Fibroblast of skin of left quadriceps (primary cell): ENCODE results near the gene ARL6IP5.

Experiments used
- DNase-seq, 2 experiments: peaks; one replicate each; pipeline ENCODE4 v3.0.0-alpha.2; 2013; ENCODE audit warnings: low read depth in 2 of 2

Gene ARL6IP5

DNA sequence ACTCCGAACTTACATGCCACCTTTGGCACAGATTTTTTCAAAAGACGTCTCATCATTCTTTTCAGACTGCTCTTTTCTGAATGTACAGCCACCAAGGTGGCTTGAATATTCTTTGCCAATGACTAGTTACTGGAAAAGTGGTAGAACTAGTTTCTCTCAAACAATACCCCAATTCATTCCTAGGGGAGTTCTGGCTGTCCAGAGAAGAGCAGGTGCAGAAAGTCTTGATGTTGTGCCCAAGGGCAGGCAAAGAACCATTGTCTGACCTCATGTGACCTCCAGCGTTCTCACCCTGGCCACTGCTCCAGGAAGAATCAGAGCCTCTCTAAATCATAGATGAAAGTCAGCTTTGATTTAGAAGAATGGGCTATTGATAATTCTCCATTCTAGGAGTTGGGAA lies 32.2 kb downstream of the ARL6IP5 start:
- no peak for DNase-seq

DNA sequence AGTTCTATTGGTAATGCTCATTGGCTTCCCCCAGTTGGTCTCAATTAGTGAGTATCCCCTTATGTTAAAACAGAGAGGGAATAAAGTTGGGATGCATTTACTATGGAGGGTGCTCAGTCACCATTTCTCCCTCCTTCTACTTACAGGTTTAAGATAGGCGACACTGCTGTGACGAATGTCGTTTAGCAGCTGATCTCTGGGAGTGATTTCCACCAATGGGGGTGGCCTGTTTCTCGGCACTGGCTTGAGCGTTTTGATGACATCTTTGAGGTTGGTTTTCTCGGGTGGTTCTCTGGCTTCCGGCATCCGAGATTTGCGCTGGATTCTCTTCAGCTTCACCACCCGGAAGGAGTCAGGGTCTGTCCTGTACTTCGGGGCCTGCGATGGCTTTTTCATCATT lies 33.8 kb downstream of the ARL6IP5 start:
- no peak for DNase-seq

- no peak for DNase-seq
Measured at GRCh38 chr3:69119138-69119537, 34.4 kb downstream of the ARL6IP5 start.

- DNase-seq: no peak
Measured at GRCh38 chr3:69119681-69120080, 34.9 kb downstream of the ARL6IP5 start.

GRCh38 chr3:69120879-69121464 lies 36.2 kb downstream of the ARL6IP5 start:
- peak in 1 of 2 experiments; percentile 32 for DNase-seq

GRCh38 chr3:69121513-69121912 lies 36.8 kb downstream of the ARL6IP5 start:
- no peak for DNase-seq

DNA sequence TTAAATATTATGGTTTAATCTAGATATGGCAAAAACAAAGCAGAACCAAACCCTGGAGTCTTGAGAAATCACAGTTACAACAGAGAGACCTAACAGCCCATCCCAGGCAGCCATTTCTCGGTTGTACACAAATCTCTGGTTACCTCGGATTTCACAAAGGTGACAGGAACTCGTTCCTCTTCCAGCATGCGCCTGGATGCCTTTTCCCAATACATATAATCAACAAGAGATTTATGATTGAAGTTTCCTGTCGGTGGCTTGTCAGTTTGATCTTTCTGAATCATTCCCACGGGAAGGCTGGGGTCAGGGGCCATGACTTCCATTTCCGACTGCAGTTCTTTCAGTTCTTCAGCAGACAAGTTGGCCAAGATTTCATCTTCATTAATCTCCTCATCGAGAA lies 37.2 kb downstream of the ARL6IP5 start:
- DNase-seq: no peak

- DNase-seq: no peak
Measured at GRCh38 chr3:69122403-69122802, 37.7 kb downstream of the ARL6IP5 start, which contains the start of gene LMOD3. LMOD3 (minus strand) TSS chr3:69122595; CDS start chr3:69122386, 209 bp downstream.

DNA sequence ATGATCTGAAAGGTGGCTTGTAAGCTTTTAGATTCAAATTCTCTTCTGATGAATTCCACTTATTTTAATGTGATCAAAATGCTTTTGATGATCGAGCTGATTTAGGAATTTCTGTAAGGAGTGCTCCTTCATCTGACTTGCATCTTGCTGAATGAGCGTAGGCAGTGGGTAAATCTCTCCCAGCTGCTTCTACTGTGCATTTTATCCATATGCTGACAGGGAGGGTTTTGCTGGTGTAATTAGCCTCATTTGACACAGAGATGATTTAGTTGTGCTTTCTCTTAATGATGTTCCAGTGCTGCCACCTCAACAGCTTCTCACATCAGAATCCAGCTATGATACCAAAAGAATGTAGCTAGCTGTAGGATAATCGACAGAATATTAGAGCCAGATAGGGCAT lies 41.5 kb downstream of the ARL6IP5 start:
- no peak for DNase-seq

GRCh38 chr3:69126999-69127398 lies 42.3 kb downstream of the ARL6IP5 start:
- no peak for DNase-seq

DNA sequence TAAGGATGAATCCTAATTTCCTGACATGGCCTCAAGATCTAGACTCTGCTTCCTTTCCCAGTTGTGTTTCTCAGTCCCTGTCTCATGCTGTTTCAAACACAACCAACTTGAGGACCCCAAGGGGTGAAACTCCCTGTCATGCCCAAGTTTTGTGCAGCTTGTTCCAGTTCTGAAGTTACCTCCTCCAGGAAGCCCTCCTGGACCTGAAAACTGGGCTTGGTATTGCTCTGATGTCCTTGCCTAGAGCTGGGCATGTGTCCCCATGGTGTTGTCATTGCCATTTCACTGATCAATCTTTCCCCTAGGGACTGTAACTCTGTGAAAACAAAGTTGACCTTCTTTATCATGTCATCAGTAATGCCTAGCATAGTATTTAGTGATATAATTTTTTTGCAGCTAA lies 43.8 kb downstream of the ARL6IP5 start:
- DNase-seq: no peak

DNA sequence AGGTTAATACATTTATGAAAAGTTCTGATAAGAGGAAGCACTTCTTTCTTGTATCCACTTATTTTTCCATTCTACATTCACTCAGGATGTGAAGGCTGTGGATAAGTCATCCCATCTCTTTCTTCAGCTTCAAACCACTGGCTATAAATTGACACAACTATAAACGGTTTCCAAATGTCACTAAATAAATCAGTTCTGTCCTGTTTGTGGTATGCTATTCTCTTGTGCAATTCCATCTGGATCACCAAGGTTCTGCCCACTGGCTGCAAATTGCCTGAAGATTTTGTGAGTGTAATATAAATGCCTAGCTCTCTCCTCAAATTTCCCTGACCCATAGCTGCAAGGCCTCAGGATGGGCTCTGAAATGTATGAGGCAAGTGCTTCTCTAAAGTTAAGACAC lies 44.8 kb downstream of the ARL6IP5 start:
- peak; percentile 38 to 40 for DNase-seq

- DNase-seq: no peak
Measured at GRCh38 chr3:69130689-69131088, 46.0 kb downstream of the ARL6IP5 start.

DNA sequence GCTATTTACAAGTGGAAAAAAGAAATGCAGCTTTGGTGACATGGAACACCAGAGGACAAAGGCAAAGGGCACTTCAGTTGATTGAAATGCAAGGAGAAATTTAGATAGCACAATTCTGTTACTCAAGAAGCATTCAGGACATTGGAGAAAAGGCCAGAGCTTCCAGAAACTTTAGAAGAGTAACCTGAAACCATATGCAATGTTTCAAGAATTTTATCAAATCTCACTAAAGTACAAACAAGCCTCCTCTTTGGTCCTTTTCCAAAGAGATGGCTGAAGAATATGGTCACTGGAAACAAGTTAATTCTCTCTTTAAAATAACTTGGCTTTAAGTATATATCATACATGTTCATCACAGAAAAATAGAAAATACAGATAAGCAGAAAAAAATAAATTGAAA lies 52.3 kb downstream of the ARL6IP5 start:
- no peak for DNase-seq

- no peak for DNase-seq
Measured at GRCh38 chr3:69137412-69137811, 52.7 kb downstream of the ARL6IP5 start.

GRCh38 chr3:69141313-69141712 lies 56.6 kb downstream of the ARL6IP5 start:
- DNase-seq: no peak

DNA sequence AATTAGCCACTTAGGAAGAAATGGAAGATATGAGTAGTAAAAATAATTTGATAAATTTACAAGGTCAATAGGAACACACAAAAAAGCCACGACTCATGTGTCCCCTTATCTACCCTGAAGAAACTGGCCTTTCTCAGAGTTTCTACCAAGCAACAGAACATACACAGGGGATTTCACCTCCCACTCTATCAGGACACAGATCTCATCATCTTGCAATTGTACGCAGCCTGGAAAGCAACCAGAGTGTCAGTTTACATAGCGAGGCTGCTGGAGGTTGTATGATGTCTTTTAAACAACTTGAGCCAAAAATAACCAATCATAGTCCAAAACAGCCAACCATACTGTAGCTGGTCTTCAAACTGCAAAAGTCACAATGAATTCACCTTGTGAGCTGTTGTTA lies 57.4 kb downstream of the ARL6IP5 start:
- no peak for DNase-seq

GRCh38 chr3:69142797-69143454 lies 58.2 kb downstream of the ARL6IP5 start:
- no peak for DNase-seq

DNA sequence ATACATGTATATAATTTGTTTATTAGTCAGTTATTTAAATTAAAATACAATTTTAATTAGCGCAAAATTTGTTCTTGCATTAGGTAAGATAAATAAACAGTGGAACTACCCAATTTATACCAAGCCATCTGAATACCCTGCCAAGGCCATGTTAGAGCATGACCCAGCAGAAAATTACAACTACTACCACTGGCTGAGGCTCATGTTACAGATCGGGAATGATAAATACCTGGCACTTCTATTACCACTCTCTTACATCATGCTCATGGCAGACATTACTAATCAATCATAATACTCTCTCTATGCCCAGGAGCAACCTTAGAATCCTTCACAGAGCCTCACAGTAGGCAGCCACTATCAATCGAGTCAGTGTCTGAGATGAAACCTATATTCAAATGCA lies 58.9 kb downstream of the ARL6IP5 start:
- peak in 1 of 2 experiments; percentile 4 for DNase-seq

DNA sequence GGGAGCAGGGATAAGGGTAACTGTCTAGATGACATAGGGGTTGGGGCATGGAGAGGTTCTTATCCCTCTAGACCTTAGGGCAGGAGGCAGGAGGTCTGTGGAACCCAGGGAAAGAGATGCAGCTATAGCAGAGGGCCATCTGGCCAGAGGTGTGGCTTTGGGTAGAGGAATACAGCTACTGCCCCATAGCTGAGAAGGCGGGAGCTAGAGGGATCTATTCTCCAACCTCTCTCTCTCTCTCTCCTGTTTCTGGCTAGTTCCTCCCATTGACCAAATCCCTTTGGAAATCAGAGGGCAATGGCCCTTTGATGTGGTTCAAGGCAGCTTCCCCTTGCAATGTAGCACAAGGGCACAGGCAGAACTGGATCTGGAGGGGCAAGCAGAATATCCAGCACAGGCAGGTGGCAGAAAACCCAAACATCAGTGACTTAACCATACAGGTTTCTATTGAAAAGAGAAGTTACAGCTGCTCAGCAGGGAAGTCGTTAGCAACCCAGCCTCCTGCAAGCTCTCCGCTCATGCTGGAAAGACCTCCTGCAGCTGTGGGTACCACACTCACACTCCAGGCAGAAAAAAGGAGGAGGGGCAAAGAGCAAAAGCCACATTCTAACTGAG lies 60.0 kb downstream of the ARL6IP5 start:
- no peak for DNase-seq

GRCh38 chr3:69145688-69146087 lies 61.0 kb downstream of the ARL6IP5 start:
- no peak for DNase-seq

DNA sequence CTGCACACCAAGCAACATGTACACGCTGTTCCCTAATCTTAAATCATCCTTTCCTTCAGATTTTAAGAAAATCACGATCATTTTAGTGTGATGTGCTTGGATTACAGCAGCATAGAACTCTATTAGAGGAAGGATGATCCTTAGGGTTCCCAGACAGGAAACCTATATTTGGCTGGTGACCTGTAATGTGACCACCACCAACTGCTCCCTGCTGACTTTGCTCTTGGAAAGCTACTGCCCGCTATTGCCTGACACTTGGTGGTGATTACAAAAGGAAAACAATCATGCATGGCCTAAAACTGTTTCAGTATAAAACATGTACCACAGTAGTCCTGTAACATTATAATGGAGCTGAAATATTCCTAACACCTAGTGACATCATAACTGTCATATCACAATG lies 64.8 kb downstream of the ARL6IP5 start:
- no peak for DNase-seq
